H1 (cell line): ENCODE results near the gene CYP1A1. TPM values are rescaled to one million over a fixed set of nuclear protein-coding genes. Genes with fewer than 3 reads are reported as not detected.

Experiments
- CTBP2 ChIP-seq: IDR thresholded peaks from 2 replicates; pipeline ENCODE4 v1.7.0; 2011; ENCODE audit warnings: borderline replicate concordance, mild to moderate bottlenecking, moderate library complexity, mixed read lengths, low read length; ENCODE audit not compliant: insufficient read depth, insufficient read length
- NANOG ChIP-seq: IDR thresholded peaks from 2 replicates; pipeline ENCODE4 v1.6.1; 2011; ENCODE audit warnings: low read length, low read depth, mild to moderate bottlenecking, inconsistent platforms; ENCODE audit not compliant: insufficient read depth, poor library complexity, severe bottlenecking
- NRF1 ChIP-seq: IDR thresholded peaks from 2 replicates; pipeline ENCODE4 v1.6.1; 2011; ENCODE audit warnings: mild to moderate bottlenecking, low read depth, low read length, improper control_type of control experiment
- SIRT6 ChIP-seq: IDR thresholded peaks from one replicate; pipeline ENCODE4 v1.7.1; 2012; ENCODE audit warnings: low read length, inconsistent platforms
- SIX5 ChIP-seq: IDR thresholded peaks from 2 replicates; pipeline ENCODE4 v1.6.1; 2011; ENCODE audit warnings: mild to moderate bottlenecking, low read depth, low read length
- polyA plus RNA-seq, 7 experiments: library from polyadenylated mRNA; depleted of rRNA in 3 of 7; stranded (reverse) in 5 of 7; unstranded in 2 of 7; fragments of >200 nt in 5 of 7; fragments of 200-250 nt in 2 of 7; gene quantifications; 1 replicate in 5 of 7; 2 replicates in 1 of 7; 4 replicates in 1 of 7; pipeline versions ENCODE4 v1.2.1 to v1.2.3, GENCODE V29; 2011 to 2013; ENCODE audit warnings: missing spikeins in 2 of 7, mixed read lengths in 2 of 7
- total RNA-seq: library from RNA; stranded (reverse); fragmentation: NEBNext Ultra II Directional; extraction: Animal tissue kit (Norgen Biotek cat#: 25700); gene quantifications from 2 replicates; pipeline ENCODE4 v1.2.1, GENCODE V29; 2021
- TF ChIP-seq, protein P1 (sequence below): IDR thresholded peaks from 2 replicates; pipeline ENCODE4 v1.6.1; 2012; ENCODE audit warnings: low read length, inconsistent platforms

The CYP1A1 gene
- total and polyA plus RNA-seq, 2 of the 8 experiments (the other 6 are each of a cell fraction or from before 2014, with no cell fraction given), result 0.32 to 0.35 TPM

GRCh38 chr15:74723187-74723586 is 2.1 kb downstream of the CYP1A1 start (continued):
- TF ChIP-seq, protein P1, sequence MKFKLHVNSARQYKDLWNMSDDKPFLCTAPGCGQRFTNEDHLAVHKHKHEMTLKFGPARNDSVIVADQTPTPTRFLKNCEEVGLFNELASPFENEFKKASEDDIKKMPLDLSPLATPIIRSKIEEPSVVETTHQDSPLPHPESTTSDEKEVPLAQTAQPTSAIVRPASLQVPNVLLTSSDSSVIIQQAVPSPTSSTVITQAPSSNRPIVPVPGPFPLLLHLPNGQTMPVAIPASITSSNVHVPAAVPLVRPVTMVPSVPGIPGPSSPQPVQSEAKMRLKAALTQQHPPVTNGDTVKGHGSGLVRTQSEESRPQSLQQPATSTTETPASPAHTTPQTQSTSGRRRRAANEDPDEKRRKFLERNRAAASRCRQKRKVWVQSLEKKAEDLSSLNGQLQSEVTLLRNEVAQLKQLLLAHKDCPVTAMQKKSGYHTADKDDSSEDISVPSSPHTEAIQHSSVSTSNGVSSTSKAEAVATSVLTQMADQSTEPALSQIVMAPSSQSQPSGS, result no peak
- no peak for TF ChIP-seq CTBP2
- TF ChIP-seq SIX5, result no peak
- TF ChIP-seq NRF1, result no peak
- no peak for TF ChIP-seq SIRT6
- TF ChIP-seq NANOG, result no peak
